ENCODE data around the gene PCNX1. TPM values are rescaled to one million over a fixed set of nuclear protein-coding genes. Genes with fewer than 3 reads are reported as not detected.

Gene PCNX1
- total RNA-seq, 2 experiments from 2014 or later = 67.8 to 68.9 TPM

- peaks cover 26% of the 10 kb centered on the region for H3K4me1 Mint-ChIP-seq (ENCODE audit: low read depth)
- H3K9me3 Mint-ChIP-seq (ENCODE audit: insufficient read depth) = no peaks in the 10 kb centered on the region
- H3K27ac Mint-ChIP-seq = no peak overlapping the region
- no peaks in the 10 kb centered on the region for H3K27me3 Mint-ChIP-seq (ENCODE audit: low read depth)
- DNase-seq = no peak
- ATAC-seq = no peak
- peaks cover 53% of the 10 kb centered on the region for H3K36me3 Mint-ChIP-seq (ENCODE audit: low read depth)
- ChIA-PET CTCF (interaction anchor here (2.1 kb wide), 1 partner anchor 205 kb away, joined by 9 read pairs; no protein-coding TSS in a partner anchor), POLR2A (no interaction called here)
- no peak overlapping the region for H3K4me3 Mint-ChIP-seq
Measured at GRCh38 chr14:71022939-71023338, 115.7 kb downstream of the PCNX1 start.

- POLR2A ChIA-PET = no interaction called here
- Mint-ChIP-seq H3K4me3 (no peak overlapping the region), H3K4me1 (ENCODE audit: low read depth) (no peaks in the 10 kb centered on the region), H3K27me3 (ENCODE audit: low read depth) (no peaks in the 10 kb centered on the region), H3K36me3 (ENCODE audit: low read depth) (peaks cover 45% of the 10 kb centered on the region), H3K27ac (no peak overlapping the region), H3K9me3 (ENCODE audit: insufficient read depth) (no peaks in the 10 kb centered on the region)
- CTCF ChIA-PET = interaction anchor here (1.0 kb wide), 1 partner anchor 21 kb away, joined by 4 read pairs; no protein-coding TSS in a partner anchor
- DNase-seq (no peak), ATAC-seq (no peak)
Measured at GRCh38 chr14:71029236-71029781, 122.0 kb downstream of the PCNX1 start.

GRCh38 chr14:71031000-71031399 lies 123.7 kb downstream of the PCNX1 start:
- Mint-ChIP-seq H3K4me1 (ENCODE audit: low read depth) (no peaks in the 10 kb centered on the region), H3K27ac (no peak overlapping the region), H3K4me3 (no peak overlapping the region), H3K36me3 (ENCODE audit: low read depth) (peaks cover 51% of the 10 kb centered on the region), H3K9me3 (ENCODE audit: insufficient read depth) (no peaks in the 10 kb centered on the region), H3K27me3 (ENCODE audit: low read depth) (no peaks in the 10 kb centered on the region)
- POLR2A ChIA-PET = no interaction called here
- no peak for ATAC-seq
- CTCF ChIA-PET = no interaction called here
- no peak for DNase-seq

GRCh38 chr14:71036433-71036832 lies 129.2 kb downstream of the PCNX1 start:
- H3K4me1 Mint-ChIP-seq (ENCODE audit: low read depth) = no peaks in the 10 kb centered on the region
- H3K27me3 Mint-ChIP-seq (ENCODE audit: low read depth) = no peaks in the 10 kb centered on the region
- no peak for DNase-seq
- ATAC-seq = no peak
- peaks cover 69% of the 10 kb centered on the region for H3K36me3 Mint-ChIP-seq (ENCODE audit: low read depth)
- H3K27ac Mint-ChIP-seq = no peak overlapping the region
- H3K9me3 Mint-ChIP-seq (ENCODE audit: insufficient read depth) = peaks cover 13% of the 10 kb centered on the region
- POLR2A ChIA-PET = interaction anchor here (0.6 kb wide), 1 partner anchor 736 kb away, joined by 3 read pairs; no protein-coding TSS in a partner anchor
- H3K4me3 Mint-ChIP-seq = no peak overlapping the region
- CTCF ChIA-PET = no interaction called here

- Mint-ChIP-seq H3K9me3 (ENCODE audit: insufficient read depth) (peaks cover 6% of the 10 kb centered on the region), H3K27ac (no peak overlapping the region), H3K4me1 (ENCODE audit: low read depth) (no peaks in the 10 kb centered on the region), H3K27me3 (ENCODE audit: low read depth) (no peaks in the 10 kb centered on the region), H3K36me3 (ENCODE audit: low read depth) (peaks cover 47% of the 10 kb centered on the region), H3K4me3 (no peak overlapping the region)
- ATAC-seq = no peak
- CTCF ChIA-PET = interaction anchor here (0.7 to 0.9 kb wide), 2 partner anchors 37 to 705 kb away, joined by 3 read pairs; no protein-coding TSS in a partner anchor
- DNase-seq = no peak
- POLR2A ChIA-PET = no interaction called here
Measured at GRCh38 chr14:71048393-71048792, 141.1 kb downstream of the PCNX1 start.

GRCh38 chr14:71049435-71050133 lies 142.3 kb downstream of the PCNX1 start:
- peaks cover 40% of the 10 kb centered on the region for H3K36me3 Mint-ChIP-seq (ENCODE audit: low read depth)
- H3K4me1 Mint-ChIP-seq (ENCODE audit: low read depth) = no peaks in the 10 kb centered on the region
- ChIA-PET CTCF (interaction anchor here (0.7 to 1.2 kb wide), 9 partner anchors 10 to 806 kb away, joined by 3 to 6 read pairs (median 4); no protein-coding TSS in a partner anchor), POLR2A (no interaction called here)
- no peak overlapping the region for H3K27ac Mint-ChIP-seq
- H3K9me3 Mint-ChIP-seq (ENCODE audit: insufficient read depth) = no peaks in the 10 kb centered on the region
- ATAC-seq (no peak), DNase-seq (no peak)
- no peak overlapping the region for H3K4me3 Mint-ChIP-seq
- no peaks in the 10 kb centered on the region for H3K27me3 Mint-ChIP-seq (ENCODE audit: low read depth)

- Mint-ChIP-seq H3K4me1 (ENCODE audit: low read depth) (no peaks in the 10 kb centered on the region), H3K4me3 (no peak overlapping the region), H3K27ac (no peak overlapping the region), H3K36me3 (ENCODE audit: low read depth) (peaks cover 40% of the 10 kb centered on the region), H3K27me3 (ENCODE audit: low read depth) (no peaks in the 10 kb centered on the region), H3K9me3 (ENCODE audit: insufficient read depth) (no peaks in the 10 kb centered on the region)
- ATAC-seq (no peak), DNase-seq (no peak)
- ChIA-PET POLR2A (no interaction called here), CTCF (interaction anchor here (0.6 to 1.3 kb wide), 12 partner anchors 9 to 805 kb away, joined by 3 to 6 read pairs (median 4); no protein-coding TSS in a partner anchor)
Measured at GRCh38 chr14:71050227-71050823, 143.1 kb downstream of the PCNX1 start.

GRCh38 chr14:71054706-71055105 lies 147.4 kb downstream of the PCNX1 start:
- H3K27me3 Mint-ChIP-seq (ENCODE audit: low read depth) = no peaks in the 10 kb centered on the region
- no peak overlapping the region for H3K4me3 Mint-ChIP-seq
- CTCF ChIA-PET = no interaction called here
- no peaks in the 10 kb centered on the region for H3K9me3 Mint-ChIP-seq (ENCODE audit: insufficient read depth)
- H3K4me1 Mint-ChIP-seq (ENCODE audit: low read depth) = no peaks in the 10 kb centered on the region
- ATAC-seq (no peak), DNase-seq (no peak)
- H3K36me3 Mint-ChIP-seq (ENCODE audit: low read depth) = peaks cover 47% of the 10 kb centered on the region
- H3K27ac Mint-ChIP-seq = no peak overlapping the region
- POLR2A ChIA-PET = no interaction called here

GRCh38 chr14:71056168-71056567 lies 148.9 kb downstream of the PCNX1 start:
- no peaks in the 10 kb centered on the region for H3K27me3 Mint-ChIP-seq (ENCODE audit: low read depth)
- DNase-seq (no peak), ATAC-seq (no peak)
- H3K4me1 Mint-ChIP-seq (ENCODE audit: low read depth) = no peaks in the 10 kb centered on the region
- no peaks in the 10 kb centered on the region for H3K9me3 Mint-ChIP-seq (ENCODE audit: insufficient read depth)
- POLR2A ChIA-PET = no interaction called here
- CTCF ChIA-PET = no interaction called here
- H3K4me3 Mint-ChIP-seq = no peak overlapping the region
- peaks cover 60% of the 10 kb centered on the region for H3K36me3 Mint-ChIP-seq (ENCODE audit: low read depth)
- no peak overlapping the region for H3K27ac Mint-ChIP-seq

- Mint-ChIP-seq H3K4me3 (no peak overlapping the region), H3K4me1 (ENCODE audit: low read depth) (no peaks in the 10 kb centered on the region), H3K27me3 (ENCODE audit: low read depth) (no peaks in the 10 kb centered on the region), H3K36me3 (ENCODE audit: low read depth) (peaks cover 71% of the 10 kb centered on the region), H3K9me3 (ENCODE audit: insufficient read depth) (peaks cover 3% of the 10 kb centered on the region), H3K27ac (no peak overlapping the region)
- DNase-seq = no peak
- ChIA-PET POLR2A (interaction anchor here (0.6 kb wide), 1 partner anchor 344 kb away, joined by 3 read pairs; no protein-coding TSS in a partner anchor), CTCF (interaction anchor here (0.7 kb wide), 1 partner anchor 43 kb away, joined by 3 read pairs; no protein-coding TSS in a partner anchor)
- ATAC-seq = no peak
Measured at GRCh38 chr14:71060274-71060673, 153.0 kb downstream of the PCNX1 start.

- Mint-ChIP-seq H3K4me1 (ENCODE audit: low read depth) (no peaks in the 10 kb centered on the region), H3K27me3 (ENCODE audit: low read depth) (no peaks in the 10 kb centered on the region), H3K4me3 (no peak overlapping the region), H3K9me3 (ENCODE audit: insufficient read depth) (peaks cover 3% of the 10 kb centered on the region), H3K27ac (no peak overlapping the region), H3K36me3 (ENCODE audit: low read depth) (peaks cover 76% of the 10 kb centered on the region)
- no peak for DNase-seq
- no peak for ATAC-seq
- ChIA-PET POLR2A (interaction anchor here (0.6 to 0.7 kb wide), 2 partner anchors 345 to 1715 kb away, joined by 3 read pairs; no protein-coding TSS in a partner anchor), CTCF (interaction anchor here (0.7 to 2.0 kb wide), 2 partner anchors 11 to 42 kb away, joined by 3 to 6 read pairs; no protein-coding TSS in a partner anchor)
Measured at GRCh38 chr14:71060825-71061455, 153.7 kb downstream of the PCNX1 start.

Data from activated CD8-positive, alpha-beta T cell treated with anti-CD3 and anti-CD28 coated beads, Interleukin-2, amount 10 ng/mL, durations not matched to agents 7 days and 5 days (primary cell).